ENCODE results near the gene ANGPT4.

DNA sequence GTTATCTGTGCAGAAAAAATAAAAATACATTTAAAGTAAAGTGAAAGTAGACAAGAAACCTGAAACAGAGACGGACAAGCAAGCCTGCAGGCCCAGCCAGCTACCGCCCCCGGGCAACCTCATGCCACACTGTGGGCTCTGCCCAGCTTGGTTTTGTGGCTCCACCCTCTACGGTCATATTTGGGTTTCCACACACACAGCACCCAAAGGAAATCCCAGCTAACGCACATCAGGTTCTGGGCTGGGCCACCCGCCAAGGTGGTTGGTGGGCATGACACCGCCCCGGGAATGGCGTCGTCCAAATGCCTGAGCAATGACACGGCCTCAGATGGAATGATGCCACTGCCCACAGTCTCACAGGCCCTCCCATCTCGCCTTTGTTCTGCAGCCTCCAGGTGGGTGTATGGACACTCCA is 59.8 kb downstream of the ANGPT4 start:
- TF ChIP-seq CTCF (IDR thresholded peaks at IDR 0.05) (no peak), POLR2A (IDR thresholded peaks at IDR 0.05) (no peak)

All from body of pancreas (tissue), 4 donors.